Endodermal cell (in vitro differentiated cells): ENCODE data around the gene CALCOCO1. TPM values are rescaled to one million over a fixed set of nuclear protein-coding genes. Genes with fewer than 3 reads are reported as not detected.

Experiments used
- DNase-seq: peaks from one replicate; pipeline ENCODE4 v3.0.0-alpha.2; 2017
- H3K27ac ChIP-seq: 2 replicates; pipeline ENCODE4 v1.5.1; 2013; ENCODE audit warnings: mild to moderate bottlenecking, low read depth, low read length, moderate library complexity
- H3K27me3 ChIP-seq: 2 replicates; pipeline ENCODE4 v1.6.1; 2013; ENCODE audit warnings: mild to moderate bottlenecking, low read length, moderate library complexity; ENCODE audit not compliant: insufficient read depth, control insufficient read depth, poor library complexity, severe bottlenecking
- H3K36me3 ChIP-seq: 2 replicates; pipeline ENCODE4 v1.7.0; 2013; ENCODE audit warnings: mild to moderate bottlenecking, low read length, moderate library complexity; ENCODE audit not compliant: control insufficient read depth, insufficient read depth
- H3K4me1 ChIP-seq: one replicate; pipeline ENCODE4 v1.7.0; 2013; ENCODE audit warnings: low read length; ENCODE audit not compliant: control insufficient read depth, insufficient read depth
- H3K4me3 ChIP-seq: 2 replicates; pipeline ENCODE4 v1.5.1; 2013; ENCODE audit warnings: mild to moderate bottlenecking, low read length, moderate library complexity
- H3K9ac ChIP-seq: 2 replicates; pipeline ENCODE4 v1.6.1; 2013; ENCODE audit warnings: mild to moderate bottlenecking, low read length, moderate library complexity; ENCODE audit not compliant: poor library complexity, severe bottlenecking; ENCODE audit errors: extremely low read depth
- H3K9me3 ChIP-seq: 2 replicates; pipeline ENCODE4 v1.6.1; 2013; ENCODE audit warnings: mild to moderate bottlenecking, low read length, moderate library complexity; ENCODE audit not compliant: control insufficient read depth
- H3K27ac Mint-ChIP-seq: 2 replicates; pipeline ENCODE4 v1.8.0; 2020; ENCODE audit warnings: mixed read lengths
- H3K27me3 Mint-ChIP-seq: 2 replicates; pipeline ENCODE4 v1.8.0; 2021; ENCODE audit warnings: mild to moderate bottlenecking, mixed read lengths; ENCODE audit not compliant: insufficient read depth
- H3K36me3 Mint-ChIP-seq: 2 replicates; pipeline ENCODE4 v1.8.0; 2020; ENCODE audit warnings: low read depth, mixed read lengths
- H3K4me1 Mint-ChIP-seq: 2 replicates; pipeline ENCODE4 v1.8.0; 2020; ENCODE audit warnings: mixed read lengths
- H3K4me3 Mint-ChIP-seq: 2 replicates; pipeline ENCODE4 v1.8.0; 2020; ENCODE audit warnings: mild to moderate bottlenecking, moderate library complexity, mixed read lengths
- H3K9me3 Mint-ChIP-seq: 2 replicates; pipeline ENCODE4 v1.8.0; 2020; ENCODE audit warnings: mild to moderate bottlenecking, mixed read lengths
- WGBS, 2 experiments: methylation state at CpG; one replicate each; pipeline versions ENCODE4 v1.1.5 to v1.1.7; 2013; ENCODE audit warnings: missing lambda C conversion rate in 2 of 2, mixed read lengths in 1 of 2; ENCODE audit not compliant: insufficient coverage in 1 of 2, insufficient read length in 1 of 2; 5-methylcytosine and 5-hydroxymethylcytosine counted together
- total RNA-seq, 2 donors: library from RNA; stranded (reverse); fragmentation: NEBNext Ultra II Directional in 1 of 2; extraction: Animal tissue kit (Norgen Biotek cat#: 25700) in 1 of 2; gene quantifications; 2 replicates in 1 of 2; 3 replicates in 1 of 2; pipeline ENCODE4 v1.2.1, GENCODE V29; 2021
- TF ChIP-seq, protein P1 (sequence below): fragments of 200-600 bp; sonication (generic); conservative IDR thresholded peaks from 2 replicates; pipeline ENCODE4 v1.5.0; 2021; ENCODE audit warnings: antibody characterized with exemption, mild to moderate bottlenecking

Gene CALCOCO1
- total RNA-seq, 2 donors from 2014 or later = 41.4 to 45.7 TPM

DNA sequence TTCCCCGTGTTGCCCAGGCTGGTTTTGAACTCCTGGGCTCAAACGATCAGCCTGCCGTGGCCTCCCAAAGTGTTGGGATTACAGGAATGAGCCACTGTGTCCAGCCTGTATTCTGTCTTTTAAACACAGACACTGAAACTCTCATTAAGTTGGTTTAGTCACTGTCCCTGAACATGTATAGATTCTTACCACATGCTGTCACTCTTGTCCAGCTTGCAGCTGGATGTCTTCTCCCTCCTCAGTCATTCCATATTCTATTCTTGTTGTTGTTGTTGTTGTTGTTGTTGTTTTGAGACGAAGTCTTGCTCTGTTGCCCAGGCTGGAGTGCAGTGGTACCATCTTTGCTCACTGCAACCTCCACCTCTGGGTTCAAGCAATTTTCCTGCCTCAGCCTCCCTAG is 39.1 kb downstream of the CALCOCO1 start:
- no peaks in the 10 kb centered on the region for H3K9me3 Mint-ChIP-seq
- H3K27me3 Mint-ChIP-seq = peaks cover 27% of the 10 kb centered on the region
- WGBS, 2 experiments = 88 to 90% methylated on average over 3 to 4 of the region's 4 CpGs
- TF ChIP-seq, protein P1, sequence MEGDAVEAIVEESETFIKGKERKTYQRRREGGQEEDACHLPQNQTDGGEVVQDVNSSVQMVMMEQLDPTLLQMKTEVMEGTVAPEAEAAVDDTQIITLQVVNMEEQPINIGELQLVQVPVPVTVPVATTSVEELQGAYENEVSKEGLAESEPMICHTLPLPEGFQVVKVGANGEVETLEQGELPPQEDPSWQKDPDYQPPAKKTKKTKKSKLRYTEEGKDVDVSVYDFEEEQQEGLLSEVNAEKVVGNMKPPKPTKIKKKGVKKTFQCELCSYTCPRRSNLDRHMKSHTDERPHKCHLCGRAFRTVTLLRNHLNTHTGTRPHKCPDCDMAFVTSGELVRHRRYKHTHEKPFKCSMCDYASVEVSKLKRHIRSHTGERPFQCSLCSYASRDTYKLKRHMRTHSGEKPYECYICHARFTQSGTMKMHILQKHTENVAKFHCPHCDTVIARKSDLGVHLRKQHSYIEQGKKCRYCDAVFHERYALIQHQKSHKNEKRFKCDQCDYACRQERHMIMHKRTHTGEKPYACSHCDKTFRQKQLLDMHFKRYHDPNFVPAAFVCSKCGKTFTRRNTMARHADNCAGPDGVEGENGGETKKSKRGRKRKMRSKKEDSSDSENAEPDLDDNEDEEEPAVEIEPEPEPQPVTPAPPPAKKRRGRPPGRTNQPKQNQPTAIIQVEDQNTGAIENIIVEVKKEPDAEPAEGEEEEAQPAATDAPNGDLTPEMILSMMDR = no peak
- H3K27ac Mint-ChIP-seq = no peak overlapping the region
- no peaks in the 10 kb centered on the region for H3K4me1 Mint-ChIP-seq
- Histone ChIP-seq H3K9ac (no peak overlapping the region), H3K27me3 (no peaks in the 10 kb centered on the region), H3K9me3 (no peaks in the 10 kb centered on the region), H3K4me3 (no peak overlapping the region), H3K27ac (no peak overlapping the region), H3K36me3 (no peaks in the 10 kb centered on the region), H3K4me1 (no peaks in the 10 kb centered on the region)
- DNase-seq = no peak
- H3K36me3 Mint-ChIP-seq = no peaks in the 10 kb centered on the region
- H3K4me3 Mint-ChIP-seq = no peak overlapping the region

DNA sequence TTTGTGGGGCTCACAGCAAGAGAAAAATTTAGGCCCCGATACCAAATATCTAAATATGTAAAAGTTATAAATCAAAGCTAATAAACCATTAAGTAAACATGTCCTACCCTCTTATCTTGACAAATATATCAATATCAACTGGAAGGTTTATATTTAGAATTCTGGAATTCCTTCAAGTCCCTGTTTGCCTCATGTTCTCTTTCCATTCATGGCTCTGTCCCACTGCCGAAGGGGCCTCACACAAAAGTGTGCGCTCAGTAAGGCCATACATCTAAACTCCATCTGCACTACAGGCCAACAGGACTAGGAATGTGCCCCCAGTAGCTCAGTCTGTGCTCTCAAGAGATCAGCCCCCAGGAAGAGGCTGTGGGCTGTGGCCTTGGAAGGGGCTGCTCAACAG is 40.8 kb downstream of the CALCOCO1 start:
- Mint-ChIP-seq H3K4me1 (no peaks in the 10 kb centered on the region), H3K36me3 (no peaks in the 10 kb centered on the region), H3K27ac (no peak overlapping the region), H3K9me3 (no peaks in the 10 kb centered on the region), H3K27me3 (peaks cover 22% of the 10 kb centered on the region), H3K4me3 (no peak overlapping the region)
- no peaks in the 10 kb centered on the region for H3K27me3 ChIP-seq
- no peak overlapping the region for H3K9ac ChIP-seq
- no peak for DNase-seq
- no peak overlapping the region for H3K4me3 ChIP-seq
- H3K36me3 ChIP-seq = no peaks in the 10 kb centered on the region
- H3K9me3 ChIP-seq = no peaks in the 10 kb centered on the region
- no peaks in the 10 kb centered on the region for H3K4me1 ChIP-seq
- TF ChIP-seq, protein P1 = no peak
- no peak overlapping the region for H3K27ac ChIP-seq
- 100% methylated on average over 2 of the region's 3 CpGs for WGBS, 2 experiments

DNA sequence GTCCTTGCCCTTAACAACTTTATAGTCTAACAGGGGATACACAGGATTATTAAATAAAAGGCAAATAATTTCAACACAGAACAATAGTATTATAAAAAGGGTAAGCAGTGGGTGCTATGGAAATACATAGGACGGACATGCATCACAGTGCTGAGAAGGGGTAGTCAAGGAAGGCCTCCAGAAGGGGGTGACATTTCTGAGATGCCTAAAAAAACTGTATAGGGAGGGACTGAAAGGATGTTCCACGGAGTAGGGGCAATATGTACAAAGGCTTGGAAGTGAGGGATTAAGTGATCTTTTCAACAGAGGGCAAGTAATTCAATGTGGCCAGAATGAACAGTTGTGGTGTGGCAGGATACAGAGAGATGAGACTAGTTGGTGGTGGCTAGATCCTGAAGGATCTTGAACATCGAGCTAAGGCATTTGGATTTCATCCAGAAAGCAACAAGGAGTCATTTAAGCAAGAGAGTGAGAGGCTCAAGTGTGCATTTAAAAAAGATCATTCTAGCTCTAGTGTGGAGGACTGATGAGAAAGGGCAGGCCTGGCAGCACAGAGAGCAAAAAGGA is 42.5 kb downstream of the CALCOCO1 start:
- H3K4me1 ChIP-seq = no peaks in the 10 kb centered on the region
- no peak overlapping the region for H3K27ac ChIP-seq
- H3K36me3 ChIP-seq = no peaks in the 10 kb centered on the region
- TF ChIP-seq, protein P1 = no peak
- no peak overlapping the region for H3K9ac ChIP-seq
- no peaks in the 10 kb centered on the region for H3K9me3 ChIP-seq
- H3K27me3 ChIP-seq = no peaks in the 10 kb centered on the region
- WGBS, 2 experiments = 88 to 89% methylated on average over 3 of the region's 3 CpGs
- H3K36me3 Mint-ChIP-seq = no peaks in the 10 kb centered on the region
- no peak overlapping the region for H3K27ac Mint-ChIP-seq
- no peak for DNase-seq
- H3K4me3 Mint-ChIP-seq = no peak overlapping the region
- H3K4me1 Mint-ChIP-seq = no peaks in the 10 kb centered on the region
- H3K9me3 Mint-ChIP-seq = no peaks in the 10 kb centered on the region
- H3K27me3 Mint-ChIP-seq = peaks cover 16% of the 10 kb centered on the region
- no peak overlapping the region for H3K4me3 ChIP-seq
